HG03066 (cell line): Measurements from ENCODE around the gene IRF3.
A peak's percentile ranks its signal among the peaks of the same experiment; 100 is the strongest.

Source experiments
- ATAC-seq: cut with Tn5 transposase; IDR thresholded peaks from one replicate; pipeline ENCODE4 v1.9.1; 2021; ENCODE audit warnings: low read depth; ENCODE audit not compliant: unreplicated experiment

The IRF3 gene

DNA sequence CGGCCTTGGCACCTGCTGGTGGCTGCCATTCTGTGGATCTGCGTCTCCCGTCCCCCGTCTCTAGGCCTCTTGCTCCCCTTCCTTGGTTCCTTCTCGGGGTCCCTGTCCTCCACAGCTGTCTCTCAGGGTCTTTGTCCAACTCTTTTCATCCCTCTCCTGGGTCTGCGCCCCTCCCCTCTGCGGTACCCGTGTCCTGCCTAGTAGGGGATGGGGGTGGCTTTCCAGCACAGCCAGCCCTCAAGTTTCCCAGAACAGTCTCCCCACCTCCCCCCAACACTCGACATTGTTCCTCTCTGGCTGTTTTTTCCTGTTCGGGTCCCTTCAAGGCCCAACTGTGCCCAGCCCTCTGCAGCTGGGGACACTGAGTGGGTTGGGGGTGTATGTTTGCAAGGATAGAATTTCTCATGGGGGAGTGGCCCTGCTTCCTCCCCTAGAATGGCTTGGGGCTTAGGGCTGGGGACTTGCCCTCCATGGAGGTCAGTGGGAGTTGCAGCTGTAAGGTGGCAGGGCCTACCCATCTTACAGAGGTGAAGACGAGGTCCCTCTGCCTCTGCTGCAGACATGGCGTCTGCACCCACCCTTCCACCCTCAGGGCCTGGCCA, 23.0 kb upstream of the IRF3 start:
- ATAC-seq, result no peak

- ATAC-seq, result no peak
These were observed 22.1 kb upstream of the IRF3 start for GRCh38 chr19:49687566-49688316.

- no peak for ATAC-seq
These were observed 21.5 kb upstream of the IRF3 start for GRCh38 chr19:49687150-49687549.

DNA sequence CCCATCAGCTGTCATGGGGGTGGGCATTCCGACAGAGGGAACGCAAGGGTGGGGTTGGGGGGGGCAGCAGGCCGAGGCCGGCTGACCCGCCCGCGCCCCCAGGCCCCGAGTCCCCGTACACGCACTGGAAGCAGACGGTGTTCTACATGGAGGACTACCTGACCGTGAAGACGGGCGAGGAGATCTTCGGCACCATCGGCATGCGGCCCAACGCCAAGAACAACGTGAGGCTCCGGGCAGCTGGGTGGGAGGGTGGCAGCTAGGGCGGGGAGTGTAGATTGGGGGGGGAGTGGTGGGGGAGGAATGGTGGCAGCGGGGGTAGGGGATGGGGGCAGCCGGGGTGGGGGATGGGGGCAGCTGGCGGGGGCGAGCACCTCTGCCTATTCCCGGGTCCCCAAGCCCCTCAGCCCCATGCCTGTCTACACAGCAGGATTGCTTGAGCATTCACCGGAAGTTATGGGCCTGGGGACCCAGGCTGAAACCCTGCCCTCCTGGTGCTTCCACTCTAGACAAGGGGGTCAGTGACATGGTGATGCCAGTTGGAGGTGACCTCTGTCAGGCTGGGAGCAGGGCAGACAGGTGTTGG, 20.9 kb upstream of the IRF3 start:
- no peak for ATAC-seq

DNA sequence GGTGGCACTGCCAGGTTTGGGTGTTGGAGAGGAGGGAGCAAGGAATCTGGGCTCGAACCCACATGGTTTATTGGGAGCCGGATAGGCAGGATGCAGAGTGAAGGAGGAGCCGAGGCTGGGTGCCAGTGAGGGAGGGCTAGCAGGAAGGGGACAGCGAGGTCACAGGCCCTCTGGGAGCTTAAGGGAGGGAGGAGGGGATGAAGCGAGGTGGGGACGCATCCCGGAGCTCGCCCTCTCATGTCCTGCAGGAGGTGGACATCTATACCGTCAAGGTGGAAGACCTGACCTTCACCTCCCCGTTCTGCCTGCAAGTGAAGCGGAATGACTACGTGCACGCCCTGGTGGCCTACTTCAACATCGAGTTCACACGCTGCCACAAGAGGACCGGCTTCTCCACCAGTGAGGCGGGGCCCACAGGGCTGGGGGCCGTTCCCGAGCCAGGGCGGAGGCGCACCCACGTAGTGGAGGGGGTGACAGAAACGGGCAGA, 20.2 kb upstream of the IRF3 start:
- ATAC-seq, result no peak

- ATAC-seq, result no peak
These were observed 19.4 kb upstream of the IRF3 start for GRCh38 chr19:49684983-49685553.

DNA sequence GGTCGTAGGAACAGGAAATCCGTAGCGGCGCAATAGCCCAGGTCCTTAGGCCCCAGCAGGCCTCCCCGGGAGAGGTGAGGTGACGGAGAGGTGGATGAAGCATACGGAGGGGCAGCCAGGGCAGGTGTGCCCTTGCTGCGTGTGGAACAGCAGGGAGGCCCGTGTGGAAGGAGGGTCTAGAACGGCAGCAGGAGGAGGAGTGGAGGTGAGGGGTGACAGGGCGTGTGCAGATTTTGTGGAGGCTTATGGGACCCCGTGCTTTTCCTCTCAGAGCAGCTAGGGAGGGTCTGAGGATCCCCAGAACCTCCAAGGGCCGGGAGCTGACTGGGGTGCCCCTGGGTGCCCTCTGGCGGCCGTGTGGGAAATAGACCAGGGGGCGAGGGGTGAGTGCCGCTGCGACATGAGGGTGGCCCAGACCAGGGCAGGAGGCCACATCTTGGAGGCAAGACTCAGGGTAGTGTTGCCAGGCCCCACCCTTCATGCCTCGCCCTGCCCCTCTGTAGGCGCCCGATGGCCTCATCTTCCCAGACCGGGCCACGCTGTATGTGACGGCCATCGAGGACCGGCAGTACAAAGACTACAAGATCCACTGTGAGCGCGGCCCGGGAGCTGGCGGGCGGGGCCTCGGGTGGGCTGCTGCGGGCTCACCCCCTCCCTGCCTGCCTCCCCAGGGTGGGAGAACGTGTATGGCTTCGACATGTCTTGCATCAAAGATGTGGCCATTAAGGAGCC, 18.8 kb upstream of the IRF3 start:
- ATAC-seq, result no peak

GRCh38 chr19:49683814-49684250, 18.2 kb upstream of the IRF3 start:
- ATAC-seq, result no peak

GRCh38 chr19:49682274-49682673, 16.6 kb upstream of the IRF3 start:
- ATAC-seq, result no peak

GRCh38 chr19:49681830-49682229, 16.2 kb upstream of the IRF3 start:
- no peak for ATAC-seq

DNA sequence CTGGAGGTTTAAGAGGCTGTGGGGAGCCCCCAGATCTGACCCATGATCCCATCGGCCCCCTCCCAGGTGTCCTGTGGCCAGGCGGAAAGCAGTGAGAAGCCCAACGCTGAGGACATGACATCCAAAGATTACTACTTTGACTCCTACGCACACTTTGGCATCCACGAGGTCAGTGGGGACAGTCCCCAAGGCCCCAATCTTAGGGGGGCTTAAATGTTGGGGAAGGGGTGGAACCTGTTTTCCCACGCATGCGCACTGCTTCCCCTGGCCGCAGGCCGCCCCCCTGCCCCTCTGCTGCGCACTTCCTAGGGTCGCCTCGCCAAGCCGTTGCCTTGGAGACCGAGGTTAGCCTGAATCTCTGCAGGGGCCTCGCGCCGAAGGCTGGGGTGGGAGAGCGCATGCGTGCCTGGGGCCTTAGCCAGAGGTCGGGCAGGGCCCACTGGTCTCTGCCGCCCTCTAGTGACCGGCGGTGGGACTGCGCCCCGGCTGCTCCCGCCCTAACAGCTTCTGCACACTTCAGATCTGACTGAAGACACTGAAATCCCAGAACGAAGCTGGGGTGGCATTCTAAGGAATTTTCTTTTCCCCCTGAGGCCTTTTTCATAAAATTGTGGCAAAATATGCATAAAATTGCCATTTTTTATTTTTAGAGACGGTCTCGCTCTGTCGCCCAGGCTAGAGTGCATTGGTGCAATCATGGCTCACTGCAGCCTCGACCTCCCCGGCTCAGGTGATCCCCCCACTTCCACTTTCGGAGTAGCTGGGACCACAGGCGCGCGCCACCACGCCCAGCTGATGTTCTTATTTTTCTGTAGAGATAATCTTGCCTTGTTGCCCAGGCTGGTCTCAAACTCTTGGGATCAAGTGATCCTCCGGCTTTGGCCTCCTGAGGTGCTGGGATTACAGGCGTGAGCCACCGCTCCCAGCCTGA, 15.0 kb upstream of the IRF3 start:
- no peak for ATAC-seq

GRCh38 chr19:49679771-49680413, 14.2 kb upstream of the IRF3 start:
- no peak for ATAC-seq

DNA sequence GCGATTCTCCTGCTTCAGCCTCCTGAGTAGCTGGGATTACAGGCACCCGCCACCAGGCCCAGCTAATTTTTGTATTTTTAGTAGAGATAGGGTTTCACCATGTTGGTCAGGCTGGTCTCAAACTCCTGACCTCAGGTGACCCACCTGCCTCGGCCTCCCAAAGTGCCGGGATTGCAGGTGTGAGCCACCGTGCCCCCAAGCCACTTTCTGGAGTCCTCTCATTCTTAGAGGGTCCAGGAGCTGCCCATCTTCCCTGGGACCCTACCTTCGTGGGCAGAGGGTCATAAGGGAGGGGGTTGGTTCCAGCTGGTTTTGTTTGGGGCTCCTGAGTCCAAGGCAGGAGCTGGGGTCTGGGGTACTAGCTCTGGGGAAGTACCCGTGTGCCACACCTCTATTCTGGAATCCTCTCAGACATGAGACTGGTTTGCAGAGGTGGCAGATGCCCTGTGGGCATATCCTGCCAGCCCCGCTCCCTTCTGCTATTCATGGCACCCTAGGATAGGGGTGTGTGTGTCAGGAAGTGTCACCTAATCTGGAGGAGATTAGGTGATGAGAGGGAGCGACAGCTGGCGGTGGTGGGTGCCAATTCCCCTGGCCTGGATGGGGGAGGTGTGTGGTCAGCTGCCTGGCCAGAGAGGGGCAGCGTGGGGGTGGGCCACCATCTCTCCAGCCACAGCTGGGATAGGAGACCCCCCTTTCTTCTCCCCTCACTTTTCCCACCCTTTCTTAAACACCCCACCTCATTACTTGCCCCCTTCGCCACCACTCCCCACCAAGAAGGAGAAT, 13.5 kb upstream of the IRF3 start:
- ATAC-seq, result no peak

DNA sequence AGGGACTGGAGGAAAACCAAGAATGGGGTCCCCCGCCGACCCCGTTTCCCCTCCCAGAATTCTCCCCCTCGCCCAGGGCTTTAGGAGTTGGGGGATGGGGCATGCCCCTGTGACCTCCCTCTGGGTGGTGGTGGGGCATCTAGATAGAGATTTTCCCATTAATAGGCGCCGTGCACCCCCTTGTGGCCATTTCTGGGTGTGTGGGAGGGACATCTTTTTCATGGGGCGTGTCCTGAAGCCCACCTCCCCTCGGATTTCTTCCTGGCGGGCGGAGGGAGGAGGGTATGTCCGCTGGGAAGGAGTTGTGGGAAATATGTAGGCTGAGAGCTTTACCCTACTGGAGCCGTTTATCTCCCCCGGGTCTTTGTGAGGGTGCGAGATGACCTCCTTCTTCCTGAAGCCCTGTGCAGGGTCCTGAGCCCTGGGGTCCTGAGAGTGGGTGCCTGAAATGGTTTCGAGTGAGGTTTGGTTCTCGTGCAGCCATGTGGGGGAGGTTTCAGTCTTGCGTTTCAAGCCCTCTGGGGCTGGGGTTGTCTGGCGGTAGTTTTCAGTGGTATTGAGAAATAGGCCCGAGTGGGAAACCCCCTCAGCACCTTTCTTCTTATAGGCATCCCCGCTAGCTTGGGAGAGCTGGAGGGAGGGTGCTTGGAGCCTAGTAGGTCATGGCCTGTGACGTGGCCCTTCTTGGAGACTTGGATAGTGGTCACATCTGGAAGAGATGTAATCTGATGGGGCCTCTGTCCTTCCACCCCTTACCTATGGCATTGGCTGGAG, 12.4 kb upstream of the IRF3 start:
- ATAC-seq, result no peak

GRCh38 chr19:49677231-49677900, 11.7 kb upstream of the IRF3 start, which contains the start of gene PRMT1:
Gene PRMT1, plus strand, starts transcription at chr19:49677271. Its CDS starts 10 bp downstream, at chr19:49677281.
- ATAC-seq, result no peak

DNA sequence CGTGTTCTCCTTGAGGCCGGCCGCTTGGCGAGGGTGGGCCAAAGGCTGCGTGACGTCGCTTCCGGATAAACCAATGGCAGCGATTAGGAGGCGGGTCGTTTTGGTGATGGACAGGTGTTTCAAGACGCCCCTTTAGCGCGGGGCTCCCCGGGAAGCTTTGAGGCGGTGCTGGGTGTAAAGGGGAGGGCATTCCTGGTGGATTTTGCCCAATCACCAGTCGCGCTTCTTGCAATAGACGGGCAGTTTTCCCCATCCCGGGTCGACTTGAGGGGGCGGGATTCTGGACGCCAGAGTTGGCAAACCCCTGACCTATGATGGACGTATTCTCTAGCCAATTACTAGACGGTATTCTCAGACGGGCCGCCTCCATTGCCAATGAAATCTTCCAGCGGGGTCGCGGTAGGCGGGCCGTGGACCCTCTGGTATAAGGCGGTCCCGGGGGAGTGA, 11.2 kb upstream of the IRF3 start:
- peak; percentile 63 for ATAC-seq
